Measurements from ENCODE around the gene SPANXN2.

Gene SPANXN2

DNA sequence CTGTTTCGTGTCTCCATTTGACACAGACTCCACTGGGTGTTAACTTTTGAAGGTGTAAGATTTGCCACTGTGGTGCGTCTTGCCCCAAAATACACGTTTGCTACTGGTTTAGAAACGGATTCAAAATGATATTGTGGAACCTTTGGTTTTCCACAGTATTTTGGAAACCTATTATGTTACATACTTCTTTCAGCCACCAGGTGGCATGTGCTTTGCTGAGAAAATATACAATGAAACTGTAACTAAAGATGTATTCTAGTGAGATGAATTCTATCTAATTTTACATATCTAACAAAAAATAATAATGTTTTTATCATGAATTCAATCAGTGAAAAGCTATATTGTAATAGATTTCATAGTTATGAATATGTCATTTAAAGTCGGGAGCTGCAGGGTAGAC is 56.2 kb downstream of the SPANXN2 start:
- H3K4me3 ChIP-seq (ENCODE audit: low read depth, low read length, poor library complexity, severe bottlenecking), result no peak overlapping the region
- H3K4me2 ChIP-seq (ENCODE audit: low read length), result no peak overlapping the region
- H3K4me1 ChIP-seq (ENCODE audit: insufficient read depth, low read length, severe bottlenecking), result no peaks in the 10 kb centered on the region
- TF ChIP-seq CTCF (IDR thresholded peaks at IDR 0.05; ENCODE audit: low read length) (peak; percentile 26), EZH2 (IDR thresholded peaks at IDR 0.05; ENCODE audit: borderline replicate concordance, low read length) (no peak)
- no peak overlapping the region for H2AFZ ChIP-seq (ENCODE audit: low read length)
- H3K79me2 ChIP-seq (ENCODE audit: insufficient read depth, low read length), result no peaks in the 10 kb centered on the region
- H3K9ac ChIP-seq (ENCODE audit: low read length), result no peak overlapping the region
- H3K27ac ChIP-seq (ENCODE audit: low read depth, low read length, poor library complexity, severe bottlenecking), result no peak overlapping the region
- no peaks in the 10 kb centered on the region for H3K27me3 ChIP-seq (ENCODE audit: insufficient read depth, low read length)
- H3K36me3 ChIP-seq (ENCODE audit: insufficient read depth, low read length), result no peaks in the 10 kb centered on the region
- no peaks in the 10 kb centered on the region for H4K20me1 ChIP-seq (ENCODE audit: insufficient read depth, low read length)
- no peaks in the 10 kb centered on the region for H3K9me3 ChIP-seq (ENCODE audit: low read length)
- H3K9me2 ChIP-seq (ENCODE audit: low read depth, low read length), result no peaks in the 10 kb centered on the region
- H3F3A ChIP-seq (ENCODE audit: insufficient read depth, low read length), result no peaks in the 10 kb centered on the region

DNA sequence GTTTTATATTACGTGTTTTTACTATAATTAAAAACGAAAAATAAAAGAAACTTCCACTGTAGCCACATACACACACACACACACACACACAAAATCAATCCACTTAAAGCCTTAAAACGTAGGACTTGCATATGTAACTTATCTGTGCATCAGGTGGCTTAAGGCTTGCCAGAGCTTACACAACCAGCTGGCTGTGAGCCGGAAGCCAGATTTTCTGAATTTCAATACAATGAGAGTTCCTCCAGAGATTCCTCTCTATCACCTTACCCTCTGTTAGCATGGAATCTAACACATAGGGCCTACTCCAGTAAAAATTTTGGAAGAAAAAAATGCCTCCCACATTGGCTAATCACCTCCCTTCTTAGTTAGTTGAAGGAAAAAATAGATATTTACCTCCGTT is 56.8 kb downstream of the SPANXN2 start:
- no peaks in the 10 kb centered on the region for H3K36me3 ChIP-seq (ENCODE audit: insufficient read depth, low read length)
- no peaks in the 10 kb centered on the region for H3F3A ChIP-seq (ENCODE audit: insufficient read depth, low read length)
- H3K27ac ChIP-seq (ENCODE audit: low read depth, low read length, poor library complexity, severe bottlenecking), result no peak overlapping the region
- no peak overlapping the region for H3K4me3 ChIP-seq (ENCODE audit: low read depth, low read length, poor library complexity, severe bottlenecking)
- H2AFZ ChIP-seq (ENCODE audit: low read length), result no peak overlapping the region
- no peaks in the 10 kb centered on the region for H3K4me1 ChIP-seq (ENCODE audit: insufficient read depth, low read length, severe bottlenecking)
- no peaks in the 10 kb centered on the region for H3K9me2 ChIP-seq (ENCODE audit: low read depth, low read length)
- no peaks in the 10 kb centered on the region for H4K20me1 ChIP-seq (ENCODE audit: insufficient read depth, low read length)
- H3K4me2 ChIP-seq (ENCODE audit: low read length), result no peak overlapping the region
- no peaks in the 10 kb centered on the region for H3K27me3 ChIP-seq (ENCODE audit: insufficient read depth, low read length)
- H3K9me3 ChIP-seq (ENCODE audit: low read length), result no peaks in the 10 kb centered on the region
- TF ChIP-seq EZH2 (IDR thresholded peaks at IDR 0.05; ENCODE audit: borderline replicate concordance, low read length) (no peak), CTCF (IDR thresholded peaks at IDR 0.05; ENCODE audit: low read length) (no peak)
- no peak overlapping the region for H3K9ac ChIP-seq (ENCODE audit: low read length)
- H3K79me2 ChIP-seq (ENCODE audit: insufficient read depth, low read length), result no peaks in the 10 kb centered on the region

Measured in OCI-LY1 (cell line).